HG03097 (cell line): Measurements from ENCODE around the gene ZDHHC17.
"Not testable (repeated sequence)": the region's sequence is repeated elsewhere in the genome, so short reads cannot be mapped to it uniquely, and the experiment has no call there.

Source experiments
- ATAC-seq: cut with Tn5 transposase; IDR thresholded peaks from one replicate; pipeline ENCODE4 v1.9.1; 2021; ENCODE audit not compliant: unreplicated experiment, low FRiP score

ZDHHC17 gene, protein sequence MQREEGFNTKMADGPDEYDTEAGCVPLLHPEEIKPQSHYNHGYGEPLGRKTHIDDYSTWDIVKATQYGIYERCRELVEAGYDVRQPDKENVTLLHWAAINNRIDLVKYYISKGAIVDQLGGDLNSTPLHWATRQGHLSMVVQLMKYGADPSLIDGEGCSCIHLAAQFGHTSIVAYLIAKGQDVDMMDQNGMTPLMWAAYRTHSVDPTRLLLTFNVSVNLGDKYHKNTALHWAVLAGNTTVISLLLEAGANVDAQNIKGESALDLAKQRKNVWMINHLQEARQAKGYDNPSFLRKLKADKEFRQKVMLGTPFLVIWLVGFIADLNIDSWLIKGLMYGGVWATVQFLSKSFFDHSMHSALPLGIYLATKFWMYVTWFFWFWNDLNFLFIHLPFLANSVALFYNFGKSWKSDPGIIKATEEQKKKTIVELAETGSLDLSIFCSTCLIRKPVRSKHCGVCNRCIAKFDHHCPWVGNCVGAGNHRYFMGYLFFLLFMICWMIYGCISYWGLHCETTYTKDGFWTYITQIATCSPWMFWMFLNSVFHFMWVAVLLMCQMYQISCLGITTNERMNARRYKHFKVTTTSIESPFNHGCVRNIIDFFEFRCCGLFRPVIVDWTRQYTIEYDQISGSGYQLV

DNA sequence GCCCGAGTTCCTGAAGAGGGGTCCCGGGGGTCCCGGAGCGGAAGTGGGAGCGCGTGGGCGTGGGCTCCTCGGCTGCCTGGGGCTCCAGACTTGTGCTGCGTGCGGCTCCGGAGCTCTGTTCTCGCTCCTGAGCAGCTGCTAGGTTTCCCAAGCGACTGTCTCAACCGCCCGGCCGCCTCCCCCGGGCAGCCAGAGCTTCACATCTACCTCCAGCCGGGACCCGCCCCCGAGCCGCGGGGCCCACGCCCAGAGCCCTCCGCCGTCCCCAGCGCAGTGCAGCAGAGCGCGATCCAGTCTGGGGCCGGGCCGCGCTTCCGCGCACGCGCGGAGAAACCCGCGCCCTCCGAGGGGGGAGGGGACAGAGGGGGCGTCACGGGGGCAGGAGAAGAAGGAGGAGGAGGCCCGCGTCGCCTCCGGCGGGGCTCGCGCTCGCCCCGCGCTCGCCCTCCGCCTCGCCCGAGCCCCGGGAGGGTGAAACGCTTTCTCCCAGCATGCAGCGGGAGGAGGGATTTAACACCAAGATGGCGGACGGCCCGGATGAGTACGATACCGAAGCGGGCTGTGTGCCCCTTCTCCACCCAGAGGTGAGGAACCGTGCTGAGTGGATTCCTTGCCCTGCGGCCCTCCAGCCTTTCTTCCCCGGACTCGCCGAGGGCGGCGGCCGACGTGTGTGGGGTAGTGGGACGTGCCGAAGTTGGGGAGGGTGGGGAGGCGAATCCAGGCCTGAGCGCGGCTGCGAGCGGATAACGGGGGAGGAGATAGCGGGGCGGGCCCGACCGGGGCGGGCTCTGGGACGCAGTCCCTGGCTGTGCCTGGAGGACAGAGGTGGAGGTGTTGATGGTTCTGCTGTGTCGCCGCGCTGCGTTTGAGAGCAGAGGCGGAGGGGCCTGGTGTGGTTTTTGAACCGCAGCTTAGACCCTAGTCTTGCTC is at the start of gene ZDHHC17:
ZDHHC17 (plus strand) TSS at position 370 of the 930 bp plus-strand sequence; CDS start at position 492, 122 bp downstream.
- peak; percentile 93 for ATAC-seq

DNA sequence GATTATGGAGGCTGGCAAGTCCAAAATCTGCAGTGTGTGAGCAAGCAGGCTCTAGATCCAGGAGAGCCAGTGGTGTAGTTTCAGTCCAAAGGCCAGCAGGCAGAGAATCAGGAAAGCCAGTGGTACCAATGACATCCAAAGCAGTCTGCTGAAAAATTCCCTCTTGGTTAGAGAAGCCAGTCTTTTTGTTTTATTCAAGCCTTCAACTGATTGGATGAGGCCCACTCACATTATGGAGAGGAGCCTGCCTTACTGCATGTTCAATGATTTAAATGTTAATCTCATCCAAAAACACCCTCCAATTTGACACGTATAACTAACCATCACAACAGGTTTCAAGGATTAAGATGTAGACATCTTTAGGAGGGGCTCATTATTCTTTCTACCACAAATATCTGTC is 49.5 kb upstream of the ZDHHC17 start:
- no peak for ATAC-seq

DNA sequence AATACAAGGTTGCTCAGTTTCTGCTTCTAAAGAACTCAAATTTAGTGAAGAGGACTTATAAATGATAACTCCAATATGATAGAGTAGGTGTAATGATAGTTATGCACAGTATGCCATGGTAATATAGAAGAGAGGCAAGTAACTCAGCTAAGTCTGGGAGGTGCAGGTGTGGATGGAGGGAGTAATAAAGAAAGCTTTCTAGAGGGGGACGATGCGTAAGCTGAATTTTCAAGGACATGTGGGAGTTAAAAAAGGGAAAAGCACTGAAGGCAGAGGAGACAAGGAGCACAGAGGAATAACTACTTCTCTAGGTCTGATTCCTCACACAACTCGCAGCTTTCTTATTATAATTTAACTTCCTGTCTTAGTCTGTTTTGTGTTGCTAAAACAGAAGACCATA is 49.1 kb upstream of the ZDHHC17 start:
- no peak for ATAC-seq

DNA sequence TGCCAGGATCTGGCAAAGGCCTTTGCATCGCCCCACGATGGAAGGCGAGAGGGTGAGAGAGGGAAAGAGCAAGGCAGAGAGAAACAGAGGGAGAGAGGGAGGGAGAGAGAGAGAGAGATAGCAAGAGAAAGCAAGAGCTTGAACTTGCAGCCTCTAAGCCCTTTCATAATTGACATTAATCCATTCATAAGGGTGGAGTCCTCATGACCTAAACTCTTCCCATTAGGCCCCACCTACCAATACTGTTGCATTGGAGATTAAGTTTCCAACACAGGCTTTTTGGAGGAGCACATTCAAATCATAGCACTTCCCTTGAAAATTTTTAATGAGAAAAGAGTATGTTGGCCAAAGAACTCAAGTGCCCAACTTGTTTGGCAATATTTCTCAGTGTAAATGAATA is 48.6 kb upstream of the ZDHHC17 start:
- no peak for ATAC-seq

DNA sequence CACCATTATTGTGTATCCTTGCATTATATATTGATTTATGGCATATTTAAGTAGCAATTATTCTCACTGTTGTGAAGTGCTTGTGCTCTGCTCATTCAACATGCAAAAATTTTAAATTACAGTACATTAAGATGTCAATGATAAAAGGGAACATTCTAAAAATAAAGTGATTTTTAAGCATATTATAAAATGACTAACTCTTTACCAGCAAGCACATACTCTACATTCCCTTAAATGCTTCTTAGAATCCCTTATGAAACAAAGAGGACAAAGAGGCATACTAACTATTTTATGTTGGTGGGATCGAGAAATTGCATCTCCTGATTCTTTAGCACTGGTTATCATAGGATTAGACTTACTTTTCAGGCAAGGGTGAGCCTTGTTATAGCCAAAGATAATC is 46.6 kb upstream of the ZDHHC17 start:
- ATAC-seq = no peak

DNA sequence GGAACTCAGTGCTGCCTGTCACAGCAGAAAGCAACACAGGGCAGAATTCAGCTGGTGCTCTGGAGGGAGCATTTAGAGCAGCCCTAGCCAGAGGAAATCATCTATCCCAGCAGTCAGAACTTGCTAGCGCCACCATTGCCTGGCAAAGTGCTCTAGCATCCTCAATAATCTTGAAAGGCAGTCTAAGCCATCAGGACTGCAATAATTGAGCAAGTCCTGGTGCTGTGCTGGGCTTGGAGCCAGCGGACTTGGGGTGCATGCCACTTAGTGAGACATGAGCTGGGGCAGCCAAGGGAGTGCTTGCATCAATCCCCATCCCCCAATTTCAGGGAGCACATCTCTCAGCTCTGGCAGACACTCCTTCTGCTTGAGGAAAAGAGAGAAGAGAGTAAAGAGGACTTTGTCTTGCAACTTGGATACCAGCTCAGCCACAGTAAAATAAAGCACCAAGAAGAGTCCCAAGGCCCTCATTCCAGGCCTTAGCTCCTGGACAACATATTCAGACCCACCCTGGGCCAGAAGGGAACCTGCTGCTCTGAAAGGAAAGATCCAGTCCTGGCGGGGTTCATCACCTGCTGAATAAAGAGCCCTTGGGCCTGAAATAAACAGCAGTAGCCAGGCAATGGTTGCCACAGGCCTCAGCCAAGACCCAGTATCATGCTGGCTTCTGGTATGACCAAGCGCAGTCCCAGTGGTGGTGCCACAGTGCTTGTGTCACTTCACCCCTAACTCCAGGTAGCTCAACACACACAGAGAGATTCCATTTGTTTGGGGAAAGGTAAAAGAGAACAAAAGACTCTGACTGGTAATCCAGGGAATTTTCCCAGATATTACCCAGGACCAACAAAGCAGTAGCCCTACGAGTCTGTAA is 44.5 kb upstream of the ZDHHC17 start:
- ATAC-seq = no peak

DNA sequence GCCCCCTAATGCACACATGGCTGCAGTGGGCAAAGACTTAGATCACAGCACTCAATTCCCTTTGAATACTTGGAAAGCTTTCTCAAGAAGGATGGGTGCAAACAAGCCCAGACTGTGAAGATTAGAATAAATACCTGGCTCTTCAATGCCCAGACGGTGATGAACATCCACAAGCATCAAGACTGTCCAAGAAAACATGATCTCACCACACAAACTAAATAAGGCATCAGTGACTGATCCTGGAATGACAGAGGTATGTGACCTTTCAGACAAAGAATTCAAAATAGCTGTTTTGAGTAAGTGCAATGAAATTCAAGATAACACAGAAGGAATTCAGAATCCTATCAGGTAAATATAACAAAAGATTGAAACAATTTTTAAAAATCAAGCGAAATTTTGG is 43.8 kb upstream of the ZDHHC17 start:
- ATAC-seq = no peak

DNA sequence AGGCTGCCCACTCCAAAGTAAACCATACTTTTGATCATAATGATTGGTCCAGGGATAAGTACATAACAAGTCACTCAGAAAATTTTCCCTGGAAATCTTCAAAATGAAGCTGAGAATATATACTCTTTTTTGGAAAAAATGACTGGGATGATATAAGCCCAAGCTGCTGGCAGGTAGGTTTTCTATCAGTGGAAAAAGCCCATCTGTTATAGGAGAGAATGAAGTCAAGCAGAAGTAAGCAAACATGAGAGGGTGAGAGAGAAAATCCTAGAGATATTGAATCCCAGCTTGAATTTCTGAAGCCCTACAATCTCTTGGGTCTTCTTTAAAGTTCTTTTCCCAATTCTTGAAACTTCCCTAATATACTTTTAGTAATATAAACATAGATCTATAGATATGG is 37.3 kb upstream of the ZDHHC17 start:
- ATAC-seq = no peak

DNA sequence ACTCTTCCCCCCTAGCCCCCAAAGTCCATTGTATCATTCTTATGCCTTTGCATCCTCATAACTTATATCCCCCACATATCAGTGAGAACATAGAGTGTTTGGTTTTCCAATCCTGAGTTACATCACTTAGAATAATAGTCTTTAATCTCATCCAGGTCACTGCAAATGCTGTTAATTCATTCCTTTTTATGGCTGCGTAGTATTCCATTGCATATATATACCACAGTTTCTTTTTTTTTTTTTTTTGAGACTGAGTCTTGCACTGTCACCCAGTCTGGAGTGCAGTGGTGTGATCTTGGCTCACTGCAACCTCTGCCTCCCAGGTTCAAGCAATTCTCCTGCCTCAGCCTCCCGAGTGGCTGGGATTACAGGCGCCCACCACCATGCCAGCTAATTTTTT is 31.7 kb upstream of the ZDHHC17 start:
- ATAC-seq = not testable (repeated sequence)

DNA sequence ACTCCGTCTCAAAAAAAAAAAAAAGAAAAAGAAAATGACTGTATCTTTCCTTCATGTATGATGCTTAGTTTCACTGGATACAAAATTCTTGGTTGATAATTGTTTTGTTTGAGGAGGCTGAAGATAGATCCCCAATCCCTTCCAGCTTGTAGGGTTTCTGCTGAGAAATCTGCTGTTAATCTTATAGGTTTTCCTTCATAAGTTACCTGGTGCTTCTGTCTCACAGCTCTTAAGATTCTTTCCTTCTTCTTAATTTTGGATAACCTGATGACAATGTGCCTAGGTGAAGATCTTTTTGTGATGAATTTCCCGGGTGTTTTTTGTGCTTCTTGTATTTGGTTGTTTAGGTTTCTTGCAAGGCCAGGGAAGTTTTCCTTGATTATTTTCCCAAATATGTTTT is 26.2 kb upstream of the ZDHHC17 start:
- ATAC-seq = not testable (repeated sequence)

DNA sequence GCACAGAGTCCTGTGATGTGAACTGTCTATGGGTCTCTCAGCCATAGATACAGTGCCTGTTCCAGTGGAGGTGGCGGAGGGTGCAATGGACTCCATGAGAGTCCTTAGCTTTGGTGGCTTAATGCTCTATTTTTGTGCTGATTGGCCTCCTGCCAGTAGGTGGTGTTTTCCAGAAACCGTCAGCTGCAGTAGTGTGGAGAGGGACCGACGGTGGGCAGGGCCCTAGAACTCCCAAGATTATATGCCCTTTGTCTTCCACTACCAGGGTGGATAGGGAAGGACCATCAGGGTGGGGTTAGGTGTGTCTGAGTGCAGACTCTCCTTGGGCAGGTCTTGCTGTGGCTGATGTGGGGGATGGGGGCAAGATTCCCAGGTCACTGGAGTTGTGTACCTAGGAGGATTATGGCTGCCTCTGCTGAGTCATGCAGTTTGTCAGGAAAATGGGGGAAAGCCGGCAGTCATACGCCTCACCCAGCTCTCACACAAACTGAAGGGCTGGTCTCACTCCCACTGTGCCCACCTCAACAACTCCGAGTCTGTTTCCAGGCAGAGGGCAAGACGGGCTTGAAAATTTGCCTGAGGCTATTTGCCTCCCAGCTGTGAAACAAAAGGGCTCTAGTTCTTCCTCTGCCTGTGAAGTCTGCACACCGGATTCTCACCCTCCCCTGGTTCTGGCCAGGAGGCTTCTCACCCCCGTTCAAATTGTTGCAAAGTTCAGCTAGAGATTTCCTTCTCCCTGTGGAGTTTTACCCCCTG is 24.9 kb upstream of the ZDHHC17 start:
- no peak for ATAC-seq

DNA sequence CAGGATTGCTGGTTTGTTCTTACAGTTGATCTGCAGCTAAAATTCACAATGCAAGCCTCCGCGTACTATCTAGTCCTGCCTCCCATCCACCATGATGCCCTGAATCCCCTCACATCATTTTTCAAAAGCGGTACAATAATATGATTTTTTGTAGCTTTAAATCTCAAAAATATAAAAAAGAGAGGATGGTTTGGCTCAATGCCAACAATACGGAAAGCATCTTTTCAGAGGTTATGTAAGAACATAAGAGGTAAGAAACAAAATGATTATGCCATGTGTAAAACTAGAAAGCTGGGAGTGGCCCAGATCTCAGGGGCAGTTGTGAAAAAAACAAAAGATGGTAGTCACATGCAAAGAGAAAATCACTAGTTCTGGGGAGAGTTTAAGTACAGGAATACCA is 24.0 kb upstream of the ZDHHC17 start:
- ATAC-seq = no peak

DNA sequence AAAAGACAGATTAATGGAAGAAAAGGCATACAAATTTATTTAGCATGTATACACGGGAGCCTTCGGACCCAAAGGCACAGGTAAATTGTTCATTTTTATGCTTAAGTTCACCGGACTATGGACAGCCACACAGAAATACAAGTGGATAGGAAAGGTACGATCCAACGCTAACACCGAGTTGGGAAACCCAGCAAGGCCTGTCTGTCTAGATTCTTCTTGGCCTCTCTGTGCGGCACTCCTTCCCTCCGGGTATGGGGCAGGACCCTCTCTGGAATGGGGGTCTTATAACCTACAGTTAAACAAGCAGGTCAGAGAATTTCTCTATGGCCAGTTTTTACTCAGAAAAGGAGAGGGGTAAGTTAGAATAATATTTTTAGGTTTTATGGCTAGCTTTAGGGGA is 23.4 kb upstream of the ZDHHC17 start:
- no peak for ATAC-seq

DNA sequence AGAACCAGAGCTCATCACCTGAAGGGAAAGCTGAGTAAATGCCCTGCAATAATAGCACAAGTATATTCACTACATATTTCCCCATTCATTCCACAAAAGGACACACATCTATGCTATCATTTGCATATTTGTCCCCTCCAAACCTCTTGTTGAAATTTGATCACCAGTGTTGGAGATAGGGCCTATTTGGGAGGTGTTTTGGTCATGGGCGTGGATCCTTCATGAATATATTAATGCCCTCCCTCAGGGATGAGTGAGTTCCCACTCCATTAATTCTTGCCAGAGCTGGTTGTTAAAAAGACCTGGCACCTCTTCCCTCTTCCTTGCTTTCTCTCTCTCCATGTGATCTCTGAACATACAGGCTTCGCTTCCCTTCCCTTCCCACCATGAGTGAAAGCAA is 18.6 kb upstream of the ZDHHC17 start:
- no peak for ATAC-seq

DNA sequence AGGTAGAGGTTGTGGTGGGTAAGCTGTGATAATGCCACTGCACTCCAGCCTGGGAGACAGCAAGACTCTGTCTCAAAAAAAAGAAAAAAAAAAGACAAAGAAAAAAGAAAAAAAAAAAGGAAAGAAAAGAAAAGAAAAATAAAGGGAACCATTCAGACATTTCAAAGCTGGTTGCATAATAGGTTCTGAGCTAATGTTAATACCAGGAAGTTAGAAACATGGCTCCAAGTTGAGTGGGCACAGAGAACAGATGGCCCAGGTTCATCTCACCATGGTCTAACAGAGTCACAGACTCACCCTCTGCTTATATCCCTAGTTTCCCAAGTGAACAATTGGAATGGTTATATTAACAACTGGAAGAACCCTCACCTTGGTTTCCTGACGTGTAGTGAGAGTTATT is 17.4 kb upstream of the ZDHHC17 start:
- ATAC-seq = no peak

DNA sequence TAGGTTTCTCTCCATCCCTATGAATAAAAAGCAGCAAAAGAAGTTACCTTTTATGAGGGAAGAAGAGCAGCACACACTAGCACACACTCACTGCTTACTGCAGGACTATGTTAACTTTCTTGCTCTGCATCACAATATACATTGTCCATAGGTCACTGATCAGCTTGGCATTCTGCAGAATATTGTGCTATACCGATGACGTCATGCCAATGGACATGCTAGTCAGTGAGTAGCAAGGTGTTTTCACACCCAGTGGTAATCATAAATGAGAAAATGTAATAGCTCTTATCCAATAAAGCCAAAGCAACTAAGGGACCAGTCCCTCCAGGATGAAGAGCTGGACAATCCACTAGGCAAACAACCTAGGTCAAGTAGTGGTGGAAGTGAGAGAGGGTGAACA is 16.7 kb upstream of the ZDHHC17 start:
- no peak for ATAC-seq

DNA sequence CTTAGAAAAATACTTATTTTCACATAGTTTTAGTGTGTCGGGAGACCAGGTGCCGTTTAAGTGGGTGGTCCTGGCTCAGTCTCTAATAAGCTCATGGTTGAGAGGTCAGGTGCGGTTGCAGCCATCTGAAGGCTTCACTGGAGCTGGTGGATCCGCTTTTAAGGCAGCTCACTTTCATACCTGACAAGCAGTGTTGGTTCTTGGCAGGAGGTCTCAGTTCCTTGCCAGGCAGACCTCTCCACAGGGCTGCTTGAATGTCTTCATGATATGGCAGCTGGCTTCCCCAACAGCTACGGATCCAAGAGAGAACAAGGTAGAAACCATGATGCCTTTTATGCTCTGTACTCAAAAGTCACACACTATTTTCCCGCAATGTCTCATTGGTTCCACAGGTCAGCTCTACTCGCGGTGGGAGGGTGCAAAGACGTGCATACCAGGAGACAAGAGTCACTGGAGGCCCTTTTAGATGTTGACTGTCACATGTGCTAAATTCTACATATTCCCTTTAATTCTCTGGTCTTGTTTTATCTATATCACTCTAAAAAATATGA is 8.0 kb upstream of the ZDHHC17 start:
- ATAC-seq = no peak

DNA sequence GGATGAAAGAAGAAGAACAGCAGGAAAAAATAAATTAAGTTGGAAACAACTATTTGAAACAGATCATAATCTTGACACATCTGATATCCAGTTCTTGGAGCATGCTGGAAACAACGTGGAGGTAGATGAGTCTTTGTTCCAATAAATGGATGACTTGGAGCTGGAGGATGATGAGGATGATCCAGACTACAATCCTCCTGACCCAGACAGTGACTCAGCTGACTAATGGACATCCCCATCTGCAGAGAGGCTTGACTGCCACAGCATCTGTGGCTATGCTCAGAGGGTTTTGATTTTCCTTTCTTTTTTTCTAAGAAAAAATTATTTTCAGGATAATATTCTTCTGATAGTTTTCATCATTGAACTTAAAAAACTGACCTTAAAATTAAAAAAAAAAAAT is 6.2 kb upstream of the ZDHHC17 start:
- no peak for ATAC-seq

DNA sequence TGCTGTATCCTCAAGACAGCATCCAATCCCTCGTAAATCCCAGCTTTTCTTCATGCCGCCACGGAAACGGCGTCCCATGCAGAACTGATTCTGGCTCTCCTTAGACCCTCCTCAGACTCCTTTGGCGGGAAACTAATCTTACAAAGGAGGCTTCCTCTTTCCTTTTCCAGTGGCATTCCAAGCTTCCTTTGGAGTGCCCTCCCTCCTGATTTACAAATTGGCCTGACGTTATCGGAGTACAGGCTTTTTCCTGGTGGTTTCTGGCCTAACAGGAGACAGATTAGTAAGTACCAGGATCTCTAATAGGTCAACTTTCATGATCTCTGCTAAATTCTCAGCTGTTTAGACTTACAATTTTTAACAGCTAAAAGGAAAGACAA is 1.3 kb upstream of the ZDHHC17 start:
- no peak for ATAC-seq
